Hepatocyte (in vitro differentiated cells): ENCODE data around the gene PRKCZ. TPM values are rescaled to one million over a fixed set of nuclear protein-coding genes. Genes with fewer than 3 reads are reported as not detected.

Source experiments
- DNase-seq: peaks from one replicate; pipeline ENCODE4 v3.0.0-alpha.2; 2016; ENCODE audit warnings: low spot score
- H2AFZ ChIP-seq: fragments of 200-600 bp; sonication (generic); 2 replicates; pipeline ENCODE4 v1.6.0; 2016; ENCODE audit warnings: antibody characterized with exemption, mild to moderate bottlenecking
- H3K27ac ChIP-seq: fragments of 200-600 bp; sonication (generic); 2 replicates; pipeline ENCODE4 v1.5.1; 2016; ENCODE audit warnings: mild to moderate bottlenecking
- H3K27me3 ChIP-seq: fragments of 200-600 bp; sonication (generic); 2 replicates; pipeline ENCODE4 v1.6.1; 2016
- H3K36me3 ChIP-seq: fragments of 200-600 bp; sonication (generic); replicated peaks from 2 replicates; pipeline ENCODE4 v1.5.1; 2016; ENCODE audit warnings: low read depth; ENCODE audit not compliant: insufficient read depth
- H3K4me1 ChIP-seq: fragments of 200-600 bp; sonication (generic); 2 replicates; pipeline ENCODE4 v1.5.1; 2016; ENCODE audit warnings: mild to moderate bottlenecking, moderate library complexity; ENCODE audit not compliant: insufficient read depth
- H3K4me2 ChIP-seq: fragments of 200-600 bp; sonication (generic); 2 replicates; pipeline ENCODE4 v1.6.0; 2016
- H3K4me3 ChIP-seq: fragments of 200-600 bp; sonication (generic); 2 replicates; pipeline ENCODE4 v1.5.1; 2016; ENCODE audit warnings: mild to moderate bottlenecking
- H3K79me2 ChIP-seq: fragments of 200-600 bp; sonication (generic); 2 replicates; pipeline ENCODE4 v1.6.0; 2017; ENCODE audit warnings: mild to moderate bottlenecking
- H3K9me2 ChIP-seq: fragments of 200-600 bp; sonication (generic); replicated peaks from 2 replicates; pipeline ENCODE4 v1.6.0; 2017; ENCODE audit warnings: mild to moderate bottlenecking; ENCODE audit not compliant: insufficient read depth
- H3K9me3 ChIP-seq: fragments of 200-600 bp; sonication (generic); 2 replicates; pipeline ENCODE4 v1.5.1; 2016; ENCODE audit warnings: low read depth, mild to moderate bottlenecking
- H4K20me1 ChIP-seq: fragments of 200-600 bp; sonication (generic); 2 replicates; pipeline ENCODE4 v1.6.0; 2016; ENCODE audit warnings: mild to moderate bottlenecking; ENCODE audit not compliant: insufficient read depth, poor library complexity, severe bottlenecking
- CTCF ChIP-seq: fragments of 200-600 bp; sonication (generic); IDR thresholded peaks from 2 replicates; pipeline ENCODE4 v1.5.1; 2016; ENCODE audit warnings: antibody characterized with exemption, mild to moderate bottlenecking; ENCODE audit not compliant: poor library complexity
- EZH2 ChIP-seq: fragments of 200-600 bp; sonication (generic); IDR thresholded peaks from 2 replicates; pipeline ENCODE4 v1.6.1; 2016; ENCODE audit warnings: antibody characterized with exemption, mild to moderate bottlenecking, borderline replicate concordance
- EZH2phosphoT487 ChIP-seq: fragments of 200-600 bp; sonication (generic); IDR thresholded peaks from one replicate; pipeline ENCODE4 v1.6.1; 2018; ENCODE audit warnings: antibody characterized with exemption, mild to moderate bottlenecking, low read depth, moderate library complexity; ENCODE audit not compliant: unreplicated experiment, severe bottlenecking
- WGBS: methylation state at CpG from one replicate; pipeline ENCODE4 v1.1.6; 2016; ENCODE audit warnings: low lambda C conversion rate; ENCODE audit errors: missing lambda C conversion rate; 5-methylcytosine and 5-hydroxymethylcytosine counted together
- polyA plus RNA-seq: library from polyadenylated mRNA; unstranded; fragments of >200 nt; fragmentation: Nextera tagmentation; extraction: Ambion mirVana; gene quantifications from 2 replicates; pipeline ENCODE4 v1.2.1, GENCODE V29; 2016
- total RNA-seq: library from RNA; depleted of rRNA; stranded (reverse); fragments of >200 nt; gene quantifications from 2 replicates; pipeline ENCODE4 v1.2.3, GENCODE V29; 2014

PRKCZ gene
- total and polyA plus RNA-seq, 2 experiments from 2014 or later: 41.0 to 52.3 TPM

GRCh38 chr1:2028870-2029560 lies 21.2 kb upstream of the PRKCZ start:
- 91% methylated on average over 19 of the region's 26 CpGs for WGBS
- Histone ChIP-seq H3K4me3 (no peak overlapping the region), H2AFZ (no peak overlapping the region), H3K36me3 (no peaks in the 10 kb centered on the region), H3K9me3 (no peaks in the 10 kb centered on the region), H3K4me2 (no peak overlapping the region), H4K20me1 (no peaks in the 10 kb centered on the region), H3K27me3 (no peaks in the 10 kb centered on the region), H3K9me2 (no peaks in the 10 kb centered on the region), H3K4me1 (no peaks in the 10 kb centered on the region), H3K79me2 (no peaks in the 10 kb centered on the region), H3K27ac (no peak overlapping the region)
- TF ChIP-seq EZH2phosphoT487: no peak
- no peak for TF ChIP-seq EZH2
- no peak for TF ChIP-seq CTCF
- no peak for DNase-seq

GRCh38 chr1:2029561-2029960 lies 20.6 kb upstream of the PRKCZ start:
- Histone ChIP-seq H4K20me1 (no peaks in the 10 kb centered on the region), H3K27me3 (no peaks in the 10 kb centered on the region), H3K27ac (no peak overlapping the region), H2AFZ (no peak overlapping the region), H3K9me2 (no peaks in the 10 kb centered on the region), H3K4me3 (no peak overlapping the region), H3K9me3 (no peaks in the 10 kb centered on the region), H3K36me3 (no peaks in the 10 kb centered on the region), H3K4me2 (no peak overlapping the region), H3K4me1 (no peaks in the 10 kb centered on the region), H3K79me2 (no peaks in the 10 kb centered on the region)
- TF ChIP-seq EZH2 (no peak), EZH2phosphoT487 (no peak), CTCF (no peak)
- DNase-seq: no peak
- 93% methylated on average over 13 of the region's 15 CpGs for WGBS

- Histone ChIP-seq H3K36me3 (no peaks in the 10 kb centered on the region), H3K27me3 (no peaks in the 10 kb centered on the region), H3K4me3 (no peak overlapping the region), H3K79me2 (no peaks in the 10 kb centered on the region), H3K9me2 (no peaks in the 10 kb centered on the region), H4K20me1 (no peaks in the 10 kb centered on the region), H3K4me1 (no peaks in the 10 kb centered on the region), H3K27ac (no peak overlapping the region), H3K9me3 (no peaks in the 10 kb centered on the region), H2AFZ (no peak overlapping the region), H3K4me2 (no peak overlapping the region)
- WGBS: 89% methylated on average over 35 of the region's 42 CpGs
- no peak for TF ChIP-seq CTCF
- no peak for TF ChIP-seq EZH2phosphoT487
- TF ChIP-seq EZH2: no peak
- DNase-seq: no peak
Observed at GRCh38 chr1:2030076-2030871, 19.9 kb upstream of the PRKCZ start.
